ENCODE data around the gene SNED1. TPM values are rescaled to one million over a fixed set of nuclear protein-coding genes. Genes with fewer than 3 reads are reported as not detected.

The SNED1 gene
- total RNA-seq, 2 donors from 2014 or later: 0.66 to 4.5 TPM

DNA sequence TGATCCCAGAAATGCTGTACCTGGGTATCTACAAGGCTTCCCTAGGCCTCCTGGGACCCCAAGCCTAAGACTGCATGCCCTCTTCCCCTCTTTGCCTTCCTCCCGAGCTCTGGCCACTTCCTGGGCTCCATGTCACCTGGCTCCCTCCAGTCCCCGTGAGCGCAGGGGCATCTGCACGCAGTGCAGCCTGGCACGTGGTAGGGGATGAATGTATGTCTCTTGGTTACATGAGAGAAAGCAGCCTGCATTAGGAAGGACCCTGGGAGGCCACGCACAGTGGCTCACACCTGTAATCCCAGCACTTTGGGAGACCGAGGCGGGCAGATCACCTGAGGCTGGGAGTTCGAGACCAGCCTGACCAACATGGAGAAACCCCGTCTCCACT lies 135.0 kb downstream of the SNED1 start:
- H3K27ac Mint-ChIP-seq: no peak overlapping the region
- no peaks in the 10 kb centered on the region for H3K4me1 Mint-ChIP-seq
- peaks cover 49% of the 10 kb centered on the region for H3K36me3 Mint-ChIP-seq (ENCODE audit: low read depth)

DNA sequence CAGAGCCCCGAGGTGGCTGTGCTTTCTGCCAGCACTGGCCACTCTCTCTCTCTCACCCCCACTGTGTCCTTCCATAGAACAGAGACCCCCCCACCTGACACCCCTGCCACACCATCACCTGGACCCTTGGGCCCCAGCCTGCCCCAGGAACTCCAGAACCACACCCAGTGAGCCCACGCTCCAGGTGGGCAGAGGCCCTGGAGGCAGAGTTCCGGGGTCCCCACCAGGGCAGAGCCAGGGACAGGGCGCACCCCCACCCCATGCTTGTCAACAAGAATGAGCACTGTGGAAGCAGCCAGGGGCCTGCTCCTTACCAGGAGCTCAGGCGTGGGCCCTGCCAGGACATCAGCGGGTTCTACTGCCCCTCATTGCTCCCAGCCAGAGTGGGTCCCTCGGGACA lies 136.3 kb downstream of the SNED1 start:
- Mint-ChIP-seq H3K4me1 (no peaks in the 10 kb centered on the region), H3K4me3 (no peak overlapping the region), H3K36me3 (ENCODE audit: low read depth) (peaks cover 48% of the 10 kb centered on the region), H3K9me3 (no peaks in the 10 kb centered on the region), H3K27ac (no peak overlapping the region), H3K27me3 (ENCODE audit: insufficient read depth) (no peaks in the 10 kb centered on the region)
- Histone ChIP-seq H3K27me3 (ENCODE audit: control insufficient read depth, insufficient read depth, low read length, poor library complexity, severe bottlenecking) (no peaks in the 10 kb centered on the region), H3K9me3 (ENCODE audit: control insufficient read depth, low read length) (no peaks in the 10 kb centered on the region), H3K4me1 (ENCODE audit: control insufficient read depth, insufficient read depth, low read length) (no peaks in the 10 kb centered on the region), H3K9ac (ENCODE audit: extremely low read depth, low read length, poor library complexity, severe bottlenecking) (no peak overlapping the region), H3K4me3 (ENCODE audit: low read length) (no peak overlapping the region), H3K36me3 (ENCODE audit: control insufficient read depth, insufficient read depth, low read length) (peaks cover 35% of the 10 kb centered on the region), H3K27ac (ENCODE audit: low read depth, low read length) (no peak overlapping the region)
- WGBS, 2 experiments (ENCODE audit: insufficient coverage in 1 of 2, insufficient read length in 1 of 2): 90 to 100% methylated on average over 1 to 7 of the region's 7 CpGs
- TF ChIP-seq, protein P1, sequence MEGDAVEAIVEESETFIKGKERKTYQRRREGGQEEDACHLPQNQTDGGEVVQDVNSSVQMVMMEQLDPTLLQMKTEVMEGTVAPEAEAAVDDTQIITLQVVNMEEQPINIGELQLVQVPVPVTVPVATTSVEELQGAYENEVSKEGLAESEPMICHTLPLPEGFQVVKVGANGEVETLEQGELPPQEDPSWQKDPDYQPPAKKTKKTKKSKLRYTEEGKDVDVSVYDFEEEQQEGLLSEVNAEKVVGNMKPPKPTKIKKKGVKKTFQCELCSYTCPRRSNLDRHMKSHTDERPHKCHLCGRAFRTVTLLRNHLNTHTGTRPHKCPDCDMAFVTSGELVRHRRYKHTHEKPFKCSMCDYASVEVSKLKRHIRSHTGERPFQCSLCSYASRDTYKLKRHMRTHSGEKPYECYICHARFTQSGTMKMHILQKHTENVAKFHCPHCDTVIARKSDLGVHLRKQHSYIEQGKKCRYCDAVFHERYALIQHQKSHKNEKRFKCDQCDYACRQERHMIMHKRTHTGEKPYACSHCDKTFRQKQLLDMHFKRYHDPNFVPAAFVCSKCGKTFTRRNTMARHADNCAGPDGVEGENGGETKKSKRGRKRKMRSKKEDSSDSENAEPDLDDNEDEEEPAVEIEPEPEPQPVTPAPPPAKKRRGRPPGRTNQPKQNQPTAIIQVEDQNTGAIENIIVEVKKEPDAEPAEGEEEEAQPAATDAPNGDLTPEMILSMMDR (conservative IDR thresholded peaks at IDR 0.05): no peak
- DNase-seq: no peak

More for the DNA sequence above, 135.0 kb downstream of the SNED1 start:
- no peak overlapping the region for H3K9ac ChIP-seq (ENCODE audit: extremely low read depth, low read length, poor library complexity, severe bottlenecking)
- no peaks in the 10 kb centered on the region for H3K27me3 ChIP-seq (ENCODE audit: control insufficient read depth, insufficient read depth, low read length, poor library complexity, severe bottlenecking)
- H3K4me3 ChIP-seq (ENCODE audit: low read length): no peak overlapping the region
- H3K27me3 Mint-ChIP-seq (ENCODE audit: insufficient read depth): no peaks in the 10 kb centered on the region
- DNase-seq: no peak
- 90 to 96% methylated on average over 6 to 10 of the region's 10 CpGs for WGBS, 2 experiments (ENCODE audit: insufficient coverage in 1 of 2, insufficient read length in 1 of 2)
- TF ChIP-seq, protein P1 (conservative IDR thresholded peaks at IDR 0.05): no peak
- H3K27ac ChIP-seq (ENCODE audit: low read depth, low read length): no peak overlapping the region
- no peaks in the 10 kb centered on the region for H3K9me3 Mint-ChIP-seq
- peaks cover 28% of the 10 kb centered on the region for H3K36me3 ChIP-seq (ENCODE audit: control insufficient read depth, insufficient read depth, low read length)
- no peaks in the 10 kb centered on the region for H3K4me1 ChIP-seq (ENCODE audit: control insufficient read depth, insufficient read depth, low read length)
- no peak overlapping the region for H3K4me3 Mint-ChIP-seq
- H3K9me3 ChIP-seq (ENCODE audit: control insufficient read depth, low read length): no peaks in the 10 kb centered on the region

DNA sequence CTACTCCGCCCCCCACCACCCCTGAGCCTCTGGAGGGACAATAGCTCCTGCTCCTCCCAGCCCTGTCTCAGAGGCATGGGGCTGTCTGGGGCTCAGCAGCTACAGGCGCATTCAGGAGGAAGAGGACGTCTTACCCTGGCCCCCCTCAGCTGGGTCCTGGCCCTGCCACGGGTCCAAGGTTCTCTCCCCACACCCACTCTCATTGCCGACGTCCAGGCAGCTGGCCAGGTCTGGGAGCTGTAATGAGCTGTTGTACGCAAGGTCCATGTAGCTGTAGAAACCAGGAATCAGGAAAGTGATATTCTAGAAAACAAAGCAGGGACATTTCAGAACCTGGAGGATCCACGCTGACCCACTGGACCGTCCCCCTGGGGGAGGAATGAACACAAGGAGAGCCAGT lies 137.3 kb downstream of the SNED1 start:
- H3K9me3 ChIP-seq (ENCODE audit: control insufficient read depth, low read length): no peaks in the 10 kb centered on the region
- peaks cover 41% of the 10 kb centered on the region for H3K36me3 ChIP-seq (ENCODE audit: control insufficient read depth, insufficient read depth, low read length)
- Mint-ChIP-seq H3K27me3 (ENCODE audit: insufficient read depth) (no peaks in the 10 kb centered on the region), H3K4me1 (no peaks in the 10 kb centered on the region), H3K4me3 (no peak overlapping the region), H3K27ac (no peak overlapping the region), H3K36me3 (ENCODE audit: low read depth) (peaks cover 54% of the 10 kb centered on the region), H3K9me3 (no peaks in the 10 kb centered on the region)
- no peak for DNase-seq
- H3K27me3 ChIP-seq (ENCODE audit: control insufficient read depth, insufficient read depth, low read length, poor library complexity, severe bottlenecking): no peaks in the 10 kb centered on the region
- WGBS, 2 experiments (ENCODE audit: insufficient coverage in 1 of 2, insufficient read length in 1 of 2): 89 to 98% methylated on average over 6 to 9 of the region's 9 CpGs
- TF ChIP-seq, protein P1 (conservative IDR thresholded peaks at IDR 0.05): no peak
- no peak overlapping the region for H3K4me3 ChIP-seq (ENCODE audit: low read length)
- H3K4me1 ChIP-seq (ENCODE audit: control insufficient read depth, insufficient read depth, low read length): no peaks in the 10 kb centered on the region
- no peak overlapping the region for H3K9ac ChIP-seq (ENCODE audit: extremely low read depth, low read length, poor library complexity, severe bottlenecking)
- no peak overlapping the region for H3K27ac ChIP-seq (ENCODE audit: low read depth, low read length)
